Left lung (tissue), 10 donors: ENCODE results near the gene AP4S1. TPM values are rescaled to one million over a fixed set of nuclear protein-coding genes. Genes with fewer than 3 reads are reported as not detected.

Experiments
- ATAC-seq: fragments of 200-7000 bp; cut with Tn5 transposase; one replicate; pipeline ENCODE4 v1.9.1; 2020; ENCODE audit warnings: moderate library complexity
- DNase-seq, 4 donors: peaks; one replicate each; pipeline ENCODE4 v3.0.0-alpha.2; 2013 to 2020
- H3K27ac ChIP-seq, 2 donors: fragments of 200-600 bp; sonication (generic) in 1 of 2; one replicate each; pipeline versions ENCODE4 v1.5.0 to v1.8.0; 2020 to 2021
- H3K27me3 ChIP-seq, 2 donors: fragments of 200-600 bp; sonication (generic) in 1 of 2; one replicate each; pipeline versions ENCODE4 v1.5.0 to v1.8.0; 2020 to 2021
- H3K36me3 ChIP-seq, 2 donors: fragments of 200-600 bp; sonication (generic) in 1 of 2; one replicate each; pipeline versions ENCODE4 v1.5.0 to v1.8.0; 2020 to 2021
- H3K4me1 ChIP-seq, 2 donors: fragments of 200-600 bp; one replicate each; pipeline ENCODE4 v1.8.0; 2021
- H3K4me3 ChIP-seq, 2 donors: fragments of 200-600 bp; sonication (generic) in 1 of 2; one replicate each; pipeline versions ENCODE4 v1.5.0 to v1.8.0; 2020 to 2021; ENCODE audit warnings: mild to moderate bottlenecking in 1 of 2
- H3K9me3 ChIP-seq, 2 donors: fragments of 200-600 bp; sonication (generic) in 1 of 2; one replicate each; pipeline versions ENCODE4 v1.5.0 to v1.8.0; 2020 to 2021
- intact Hi-C, 2 donors: fragments of 100-400 bp; cut with DNase I; formaldehyde crosslinking; loops; one replicate each; pipeline versions ENCODE4 v1.11.2 to v1.14.2; 2022
- polyA plus RNA-seq, 6 donors: library from polyadenylated mRNA; unstranded; fragments of 120-200 nt; gene quantifications; one replicate each; pipeline ENCODE4 v1.2.1, GENCODE V29; 2013; ENCODE audit not compliant: insufficient read length in 6 of 6
- total RNA-seq, 2 donors: library from RNA; stranded (reverse); fragmentation: NEBNext Ultra II Directional; extraction: Animal tissue kit (Norgen Biotek cat#: 25700); gene quantifications; one replicate each; pipeline ENCODE4 v1.2.1, GENCODE V29; 2021
- TF ChIP-seq, protein P1 (sequence below), 2 donors: fragments of 200-600 bp; sonication (generic) in 1 of 2; IDR thresholded peaks; one replicate each; pipeline versions ENCODE4 v1.5.0 to v1.8.0; 2021; ENCODE audit warnings: antibody characterized with exemption in 2 of 2
- donor health status: DM: no; HTN: yes; CAD: no.
- donor health status: DM: no; HTN: no; CAD: no.

Gene AP4S1
- total and polyA plus RNA-seq, 8 donors = 6.9 to 25.0 (median 19.6) TPM

DNA sequence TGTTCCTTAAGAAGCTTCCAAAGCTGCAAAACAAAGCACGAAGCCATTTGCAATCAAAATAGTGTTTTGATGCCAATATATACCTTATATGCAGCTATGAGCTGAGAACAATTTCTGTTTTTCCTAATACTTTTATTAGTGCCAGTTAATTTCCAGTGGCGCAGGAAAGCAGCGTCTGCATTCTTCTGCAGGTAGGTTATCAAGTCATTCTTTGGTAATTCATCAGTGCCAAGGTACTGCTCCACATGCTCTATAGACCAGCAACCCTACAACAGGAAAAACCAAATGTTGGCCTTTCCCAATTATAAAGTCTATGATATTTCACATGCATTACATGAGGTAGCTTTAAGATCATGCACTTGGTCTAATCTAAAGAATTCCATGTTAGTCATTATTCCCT lies 88.3 kb downstream of the AP4S1 start:
- H3K4me3 ChIP-seq = no peak overlapping the region
- ATAC-seq = no peak
- intact Hi-C loops = no loop called here
- TF ChIP-seq, protein P1, sequence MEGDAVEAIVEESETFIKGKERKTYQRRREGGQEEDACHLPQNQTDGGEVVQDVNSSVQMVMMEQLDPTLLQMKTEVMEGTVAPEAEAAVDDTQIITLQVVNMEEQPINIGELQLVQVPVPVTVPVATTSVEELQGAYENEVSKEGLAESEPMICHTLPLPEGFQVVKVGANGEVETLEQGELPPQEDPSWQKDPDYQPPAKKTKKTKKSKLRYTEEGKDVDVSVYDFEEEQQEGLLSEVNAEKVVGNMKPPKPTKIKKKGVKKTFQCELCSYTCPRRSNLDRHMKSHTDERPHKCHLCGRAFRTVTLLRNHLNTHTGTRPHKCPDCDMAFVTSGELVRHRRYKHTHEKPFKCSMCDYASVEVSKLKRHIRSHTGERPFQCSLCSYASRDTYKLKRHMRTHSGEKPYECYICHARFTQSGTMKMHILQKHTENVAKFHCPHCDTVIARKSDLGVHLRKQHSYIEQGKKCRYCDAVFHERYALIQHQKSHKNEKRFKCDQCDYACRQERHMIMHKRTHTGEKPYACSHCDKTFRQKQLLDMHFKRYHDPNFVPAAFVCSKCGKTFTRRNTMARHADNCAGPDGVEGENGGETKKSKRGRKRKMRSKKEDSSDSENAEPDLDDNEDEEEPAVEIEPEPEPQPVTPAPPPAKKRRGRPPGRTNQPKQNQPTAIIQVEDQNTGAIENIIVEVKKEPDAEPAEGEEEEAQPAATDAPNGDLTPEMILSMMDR (IDR thresholded peaks at IDR 0.05) = no peak
- peaks cover 4 to 100% of the 10 kb centered on the region in 2 donors for H3K36me3 ChIP-seq
- H3K27ac ChIP-seq = no peak overlapping the region
- H3K27me3 ChIP-seq = no peaks in the 10 kb centered on the region
- H3K4me1 ChIP-seq = no peaks in the 10 kb centered on the region
- DNase-seq = no peak
- no peaks in the 10 kb centered on the region for H3K9me3 ChIP-seq

DNA sequence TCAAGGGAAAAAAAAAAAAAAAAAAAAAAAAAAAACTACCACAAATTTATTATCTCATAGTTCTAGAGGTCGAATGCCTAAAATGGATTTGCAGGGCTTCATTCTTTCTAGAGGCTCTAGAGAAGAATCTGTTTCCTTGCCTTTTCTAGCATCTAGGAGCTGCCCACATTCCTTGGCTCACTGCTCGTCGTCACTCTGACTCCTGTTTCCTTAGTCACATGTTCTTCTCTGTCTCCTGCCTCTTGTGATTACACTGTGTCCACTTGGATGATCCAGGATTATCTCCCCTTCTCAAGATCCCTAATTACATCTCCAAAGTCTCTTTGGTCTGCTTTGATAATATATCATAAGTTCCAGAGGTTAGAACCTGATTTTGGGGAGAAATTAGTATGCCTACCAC lies 93.4 kb downstream of the AP4S1 start:
- H3K27me3 ChIP-seq = no peaks in the 10 kb centered on the region
- H3K36me3 ChIP-seq = peaks cover 4 to 100% of the 10 kb centered on the region in 2 donors
- intact Hi-C loops = no loop called here
- H3K4me1 ChIP-seq = no peaks in the 10 kb centered on the region
- no peak overlapping the region for H3K4me3 ChIP-seq
- H3K27ac ChIP-seq = no peak overlapping the region
- DNase-seq = no peak
- TF ChIP-seq, protein P1 (IDR thresholded peaks at IDR 0.05) = no peak
- H3K9me3 ChIP-seq = no peaks in the 10 kb centered on the region
- no peak for ATAC-seq

DNA sequence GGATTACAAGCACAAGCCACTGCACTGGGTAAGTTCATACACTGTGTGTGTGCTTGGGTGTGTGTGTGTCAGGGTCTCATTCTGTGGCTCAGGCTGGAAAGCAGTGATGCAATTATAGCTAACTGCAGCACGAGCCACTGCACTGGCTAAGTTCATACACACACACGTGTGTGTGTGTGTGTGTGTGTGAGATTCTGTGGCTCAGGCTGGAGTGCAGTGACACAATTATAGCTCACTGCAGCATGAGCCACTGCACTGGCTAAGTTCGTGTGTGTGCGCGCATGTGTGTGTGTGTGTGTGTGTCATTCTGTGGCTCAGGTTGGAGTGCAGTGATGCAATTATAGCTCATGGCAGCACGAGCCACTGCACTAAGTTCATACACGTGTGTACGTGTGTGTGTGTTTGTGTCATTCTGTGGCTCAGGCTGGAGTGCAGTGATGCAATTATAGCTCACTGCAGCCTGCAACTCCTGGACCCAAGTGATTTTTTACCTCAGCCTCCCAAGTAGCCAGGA lies 96.7 kb downstream of the AP4S1 start:
- Histone ChIP-seq H3K36me3 (peaks cover 0 to 97% of the 10 kb centered on the region in 2 donors), H3K4me1 (no peaks in the 10 kb centered on the region), H3K9me3 (no peaks in the 10 kb centered on the region), H3K4me3 (no peak overlapping the region), H3K27me3 (no peaks in the 10 kb centered on the region), H3K27ac (no peak overlapping the region)
- TF ChIP-seq, protein P1 (IDR thresholded peaks at IDR 0.05) = no peak
- intact Hi-C loops = no loop called here
- ATAC-seq = peak; percentile 52
- DNase-seq = peak in 1 of 4 donors; percentile 5

DNA sequence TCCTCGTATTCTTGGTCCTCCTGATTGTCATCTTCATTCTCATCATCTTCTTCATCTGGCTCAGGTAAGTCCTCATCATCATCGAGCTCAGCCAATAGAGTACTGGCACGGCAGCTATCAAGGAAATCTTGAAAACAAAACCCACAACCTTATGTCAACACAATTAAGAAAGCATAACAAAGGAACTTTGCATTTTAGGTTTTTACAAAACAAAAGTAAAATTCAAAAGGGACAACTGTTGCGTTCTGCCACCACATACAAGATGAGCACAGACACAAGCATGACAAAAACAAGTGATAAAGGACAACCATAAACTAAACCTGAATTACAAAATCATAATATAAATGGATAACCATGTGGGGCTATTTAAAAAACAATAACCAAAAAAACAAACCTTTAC lies 97.5 kb downstream of the AP4S1 start:
- no peaks in the 10 kb centered on the region for H3K9me3 ChIP-seq
- H3K4me3 ChIP-seq = no peak overlapping the region
- DNase-seq (no peak), ATAC-seq (no peak)
- no peak overlapping the region for H3K27ac ChIP-seq
- TF ChIP-seq, protein P1 (IDR thresholded peaks at IDR 0.05) = no peak
- no peaks in the 10 kb centered on the region for H3K27me3 ChIP-seq
- H3K4me1 ChIP-seq = peaks cover 0 to 5% of the 10 kb centered on the region in 2 donors
- intact Hi-C loops = no loop called here
- H3K36me3 ChIP-seq = peaks cover 0 to 97% of the 10 kb centered on the region in 2 donors

DNA sequence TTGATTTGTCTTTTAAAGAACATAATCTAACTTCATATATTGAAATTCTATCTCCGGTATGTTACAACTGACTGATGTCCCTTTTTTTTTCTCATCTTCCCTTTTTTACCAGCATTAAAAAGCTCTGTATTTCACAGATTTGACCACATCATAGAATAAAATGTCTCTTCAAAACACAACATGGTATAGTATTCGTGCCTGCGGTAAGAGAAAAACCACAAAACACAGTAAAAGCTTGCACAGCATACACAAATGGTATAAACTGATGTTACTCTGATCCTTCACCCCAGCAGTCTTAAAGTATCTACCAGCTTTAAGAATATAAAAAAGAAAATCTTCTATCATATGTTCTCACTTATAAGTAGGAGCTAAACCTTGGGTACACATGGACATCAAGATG lies 98.7 kb downstream of the AP4S1 start:
- DNase-seq (no peak), ATAC-seq (no peak)
- no peaks in the 10 kb centered on the region for H3K27me3 ChIP-seq
- TF ChIP-seq, protein P1 (IDR thresholded peaks at IDR 0.05) = no peak
- peaks cover 0 to 97% of the 10 kb centered on the region in 2 donors for H3K36me3 ChIP-seq
- no peak overlapping the region for H3K4me3 ChIP-seq
- intact Hi-C loops = no loop called here
- no peak overlapping the region for H3K27ac ChIP-seq
- H3K9me3 ChIP-seq = no peaks in the 10 kb centered on the region
- H3K4me1 ChIP-seq = peaks cover 0 to 18% of the 10 kb centered on the region in 2 donors
